Dendritic cell treated with granulocyte-macrophage colony-stimulating factor and Interleukin-4, amounts not matched to agents 40 ng/mL and 50 ng/mL, for 4 days (primary cell): Measurements from ENCODE around the gene ANKRD9.

ENCODE experiments used
- H3K27ac Mint-ChIP-seq: one replicate; pipeline ENCODE4 v1.8.0; 2022; ENCODE audit warnings: mild to moderate bottlenecking, mixed read lengths
- H3K27me3 Mint-ChIP-seq: one replicate; pipeline ENCODE4 v1.8.0; 2022; ENCODE audit warnings: mild to moderate bottlenecking, mixed read lengths
- H3K36me3 Mint-ChIP-seq: one replicate; pipeline ENCODE4 v1.8.0; 2022; ENCODE audit warnings: low read depth, mixed read lengths
- H3K4me1 Mint-ChIP-seq: one replicate; pipeline ENCODE4 v1.8.0; 2022; ENCODE audit warnings: low read depth, mixed read lengths
- H3K4me3 Mint-ChIP-seq: one replicate; pipeline ENCODE4 v1.8.0; 2022; ENCODE audit warnings: mild to moderate bottlenecking, moderate library complexity, mixed read lengths
- H3K9me3 Mint-ChIP-seq: one replicate; pipeline ENCODE4 v1.8.0; 2022; ENCODE audit warnings: mixed read lengths
- intact Hi-C: fragments of 100-400 bp; cut with micrococcal nuclease; formaldehyde crosslinking; loops from one replicate; pipeline ENCODE4 v1.15.0; 2022

Gene ANKRD9

GRCh38 chr14:102491786-102492530 is 17.6 kb downstream of the ANKRD9 start:
- Mint-ChIP-seq H3K4me3 (no peak overlapping the region), H3K27me3 (no peaks in the 10 kb centered on the region), H3K36me3 (peaks cover 30% of the 10 kb centered on the region), H3K27ac (no peak overlapping the region), H3K9me3 (no peaks in the 10 kb centered on the region), H3K4me1 (no peaks in the 10 kb centered on the region)
- intact Hi-C loops: no loop called here

DNA sequence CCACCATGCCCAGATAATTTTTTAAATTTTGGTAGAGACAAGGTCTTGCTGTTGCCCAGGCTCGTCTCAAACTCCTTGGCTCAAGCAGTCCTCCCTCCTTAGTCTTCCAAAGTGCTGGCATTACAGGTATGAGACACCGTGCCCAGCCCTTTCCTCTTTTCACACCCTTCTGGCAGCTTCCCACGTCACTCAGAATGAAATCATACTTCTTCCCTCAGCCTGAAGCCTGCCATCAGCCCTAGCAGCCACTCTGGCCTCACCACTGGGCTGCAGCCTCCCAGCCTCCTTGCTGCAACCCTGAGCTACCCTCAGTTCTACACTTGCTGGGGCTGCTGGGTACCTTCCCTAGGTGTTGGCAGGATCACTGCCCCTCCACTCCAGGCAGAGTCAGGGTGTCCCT is 18.2 kb downstream of the ANKRD9 start:
- Mint-ChIP-seq H3K36me3 (peaks cover 30% of the 10 kb centered on the region), H3K4me3 (no peak overlapping the region), H3K4me1 (no peaks in the 10 kb centered on the region), H3K9me3 (no peaks in the 10 kb centered on the region), H3K27ac (no peak overlapping the region), H3K27me3 (no peaks in the 10 kb centered on the region)
- intact Hi-C loops: no loop called here

GRCh38 chr14:102490456-102490855 is 19.1 kb downstream of the ANKRD9 start:
- H3K9me3 Mint-ChIP-seq: no peaks in the 10 kb centered on the region
- peaks cover 29% of the 10 kb centered on the region for H3K36me3 Mint-ChIP-seq
- no peaks in the 10 kb centered on the region for H3K27me3 Mint-ChIP-seq
- no peak overlapping the region for H3K4me3 Mint-ChIP-seq
- H3K27ac Mint-ChIP-seq: no peak overlapping the region
- intact Hi-C loops: no loop called here
- H3K4me1 Mint-ChIP-seq: no peaks in the 10 kb centered on the region

DNA sequence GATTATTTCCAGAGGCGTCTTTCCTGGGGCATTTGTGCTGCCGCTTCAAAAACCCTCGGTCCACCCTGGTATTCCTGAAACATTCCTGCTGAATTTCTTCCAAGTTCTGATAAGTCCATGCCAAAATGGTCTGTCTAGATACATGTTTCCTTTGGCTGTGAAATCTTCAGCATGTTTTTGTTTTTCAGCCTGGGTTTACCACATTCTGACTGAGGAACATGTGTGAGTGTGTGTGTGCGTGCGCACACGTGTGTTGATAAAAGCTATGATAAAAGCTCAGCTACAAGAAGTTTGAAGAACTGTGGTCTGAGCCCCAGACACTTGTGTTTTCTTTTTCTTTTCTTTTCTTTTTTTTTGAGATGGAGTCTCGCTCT is 22.4 kb downstream of the ANKRD9 start:
- no peaks in the 10 kb centered on the region for H3K27me3 Mint-ChIP-seq
- intact Hi-C loops: no loop called here

DNA sequence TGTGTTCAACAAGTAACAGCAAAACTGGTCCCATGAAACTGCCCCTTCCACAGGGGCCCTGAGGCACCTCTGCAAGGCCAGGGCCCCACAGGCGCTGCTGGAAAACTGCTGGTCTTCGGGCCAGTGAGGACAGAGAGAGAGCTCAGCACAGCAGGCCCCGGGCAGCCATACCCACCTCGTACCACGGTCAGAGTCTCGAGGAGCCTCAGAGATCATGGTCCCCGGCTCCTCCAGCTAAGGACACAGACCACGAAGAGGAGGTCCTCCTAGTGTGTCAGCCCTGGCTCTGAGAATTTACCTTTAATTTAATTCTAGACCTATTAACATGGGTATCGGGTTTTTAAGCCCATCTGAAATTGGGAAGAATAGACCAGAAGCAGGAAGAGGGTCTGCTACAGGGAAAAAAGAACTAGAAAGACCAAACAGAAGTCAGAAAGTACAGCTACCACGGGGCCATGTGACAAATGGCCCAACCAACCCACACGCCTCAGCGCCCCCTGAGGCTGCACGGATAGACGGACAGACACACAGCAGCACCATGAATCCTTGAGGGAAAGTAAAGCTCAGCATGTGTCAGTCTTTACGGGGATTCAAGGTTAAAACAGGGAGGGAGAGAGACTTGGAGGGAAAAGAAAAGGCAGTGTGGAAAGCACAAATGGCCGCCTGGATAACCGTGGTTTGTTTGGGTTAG is 22.9 kb downstream of the ANKRD9 start:
- intact Hi-C loops: no loop called here
- no peak overlapping the region for H3K27ac Mint-ChIP-seq
- H3K27me3 Mint-ChIP-seq: no peaks in the 10 kb centered on the region
- H3K4me3 Mint-ChIP-seq: no peak overlapping the region
- peaks cover 8% of the 10 kb centered on the region for H3K9me3 Mint-ChIP-seq
- peaks cover 36% of the 10 kb centered on the region for H3K36me3 Mint-ChIP-seq
- no peaks in the 10 kb centered on the region for H3K4me1 Mint-ChIP-seq

More for the DNA sequence above, 22.4 kb downstream of the ANKRD9 start:
- Mint-ChIP-seq H3K4me3 (no peak overlapping the region), H3K27ac (no peak overlapping the region), H3K36me3 (peaks cover 34% of the 10 kb centered on the region), H3K4me1 (no peaks in the 10 kb centered on the region), H3K9me3 (peaks cover 6% of the 10 kb centered on the region)

DNA sequence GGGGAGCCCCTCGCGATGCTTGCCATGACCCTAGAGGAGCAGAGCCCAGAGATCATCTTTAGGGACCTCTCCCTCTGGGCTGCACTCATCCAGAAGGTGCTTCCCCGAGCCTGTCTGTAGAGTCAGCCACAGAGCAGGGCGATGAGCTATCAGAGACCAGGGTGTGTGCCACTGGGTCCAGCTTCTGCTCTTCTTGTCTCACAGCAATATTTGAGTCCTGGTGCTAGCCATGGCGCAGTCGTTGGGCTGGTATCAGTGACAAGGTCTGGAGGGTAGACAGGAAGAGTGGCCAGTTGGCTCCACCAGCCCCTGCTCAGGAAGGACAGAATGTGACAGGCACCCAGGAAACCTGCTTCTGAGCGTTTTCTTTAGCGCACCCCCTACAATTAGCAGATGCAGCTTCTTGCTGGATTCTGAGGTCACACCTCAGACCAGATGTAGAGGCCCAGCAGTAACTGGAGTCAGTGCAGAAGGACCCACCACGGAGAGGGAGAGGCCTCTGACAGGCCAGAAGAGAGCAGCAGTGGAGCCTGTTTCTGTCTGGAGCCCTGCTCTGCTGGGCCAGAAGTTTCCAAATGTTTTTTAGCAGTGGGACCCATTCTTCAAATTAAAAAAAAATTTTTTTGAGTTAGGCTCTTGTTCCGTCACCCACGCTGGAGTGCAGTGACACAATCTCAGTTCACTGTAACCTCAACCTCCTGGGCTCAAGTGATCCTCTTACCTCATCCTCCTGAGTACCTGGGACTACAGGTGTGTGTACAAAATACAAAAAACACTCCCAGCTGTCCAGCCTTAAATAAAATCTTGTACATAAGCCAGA is 23.7 kb downstream of the ANKRD9 start:
- H3K4me1 Mint-ChIP-seq: no peaks in the 10 kb centered on the region
- no peak overlapping the region for H3K27ac Mint-ChIP-seq
- H3K36me3 Mint-ChIP-seq: peaks cover 36% of the 10 kb centered on the region
- H3K4me3 Mint-ChIP-seq: no peak overlapping the region
- no peaks in the 10 kb centered on the region for H3K27me3 Mint-ChIP-seq
- peaks cover 8% of the 10 kb centered on the region for H3K9me3 Mint-ChIP-seq
- intact Hi-C loops: no loop called here

DNA sequence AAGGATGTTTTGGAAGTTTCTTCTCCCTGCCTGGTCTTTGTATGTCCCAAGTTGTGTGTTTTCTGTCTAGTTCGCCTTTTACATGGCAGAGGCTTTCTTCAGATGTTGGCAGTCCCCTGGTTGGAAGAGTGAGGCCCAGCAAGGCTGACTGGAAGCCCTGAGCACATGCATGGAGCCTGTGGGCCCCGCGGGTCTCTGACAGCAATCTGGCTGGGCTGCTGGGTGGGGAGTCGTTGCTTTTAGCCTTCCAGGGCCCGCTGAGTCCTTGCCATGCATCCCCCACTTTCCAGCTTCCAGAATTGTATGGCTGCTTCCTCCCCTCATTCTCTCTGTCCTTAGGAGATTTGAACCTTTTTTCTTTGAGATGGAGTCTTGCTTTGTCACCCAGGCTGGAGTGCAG is 25.3 kb downstream of the ANKRD9 start:
- Mint-ChIP-seq H3K36me3 (peaks cover 28% of the 10 kb centered on the region), H3K4me3 (no peak overlapping the region), H3K27me3 (no peaks in the 10 kb centered on the region), H3K9me3 (peaks cover 8% of the 10 kb centered on the region), H3K27ac (no peak overlapping the region), H3K4me1 (peaks cover 5% of the 10 kb centered on the region)
- intact Hi-C loops: no loop called here

DNA sequence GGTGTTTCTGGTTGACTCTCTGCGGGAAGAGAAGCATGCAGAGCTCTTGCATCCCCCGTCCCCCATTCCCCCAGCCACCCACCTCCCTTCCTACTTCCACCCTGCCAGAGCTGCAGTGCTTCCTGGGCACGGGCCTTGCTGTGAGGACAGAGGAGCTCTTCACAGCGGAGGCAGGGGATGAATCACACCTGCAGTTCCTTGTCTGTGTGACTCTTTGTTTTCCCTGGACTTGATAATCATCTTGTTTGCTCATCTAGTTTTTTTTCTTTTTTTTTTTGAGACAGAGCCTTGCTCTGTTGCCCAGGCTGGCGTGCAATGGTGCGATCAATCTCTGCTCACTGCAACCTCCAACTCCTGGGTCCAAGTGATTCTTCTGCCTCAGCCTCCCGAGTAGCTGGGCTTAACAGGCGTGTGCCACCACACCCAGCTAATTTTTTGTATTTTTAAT is 27.8 kb downstream of the ANKRD9 start:
- intact Hi-C loops: no loop called here
- Mint-ChIP-seq H3K4me1 (peaks cover 10% of the 10 kb centered on the region), H3K9me3 (peaks cover 8% of the 10 kb centered on the region), H3K36me3 (peaks cover 26% of the 10 kb centered on the region), H3K27ac (no peak overlapping the region), H3K27me3 (no peaks in the 10 kb centered on the region), H3K4me3 (no peak overlapping the region)

GRCh38 chr14:102481371-102481770 is 28.2 kb downstream of the ANKRD9 start:
- Mint-ChIP-seq H3K4me1 (peaks cover 10% of the 10 kb centered on the region), H3K27ac (no peak overlapping the region), H3K4me3 (no peak overlapping the region), H3K27me3 (no peaks in the 10 kb centered on the region), H3K36me3 (peaks cover 24% of the 10 kb centered on the region), H3K9me3 (peaks cover 8% of the 10 kb centered on the region)
- intact Hi-C loops: no loop called here

DNA sequence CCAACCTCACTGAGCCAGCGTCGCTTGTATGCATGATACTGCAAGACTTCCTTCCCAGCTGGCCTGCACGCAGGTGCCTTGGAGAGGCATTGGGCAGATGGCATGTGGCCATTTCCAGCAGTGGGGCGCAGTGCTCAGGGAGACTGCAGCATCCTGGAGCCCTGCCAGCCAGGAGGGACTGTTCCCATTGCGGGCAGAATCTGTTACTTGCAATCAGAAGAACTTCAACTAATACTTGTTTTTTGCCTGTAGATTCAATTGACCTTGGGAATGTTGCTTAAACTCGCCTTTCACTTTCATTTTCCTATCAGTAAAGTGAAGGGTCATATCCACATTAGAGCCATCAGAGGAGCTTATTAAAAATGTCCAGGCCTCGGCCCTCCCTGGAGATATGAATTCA is 29.8 kb downstream of the ANKRD9 start:
- Mint-ChIP-seq H3K4me1 (peaks cover 10% of the 10 kb centered on the region), H3K27me3 (no peaks in the 10 kb centered on the region), H3K4me3 (no peak overlapping the region), H3K36me3 (peaks cover 33% of the 10 kb centered on the region), H3K27ac (no peak overlapping the region), H3K9me3 (peaks cover 8% of the 10 kb centered on the region)
- intact Hi-C loops: no loop called here

DNA sequence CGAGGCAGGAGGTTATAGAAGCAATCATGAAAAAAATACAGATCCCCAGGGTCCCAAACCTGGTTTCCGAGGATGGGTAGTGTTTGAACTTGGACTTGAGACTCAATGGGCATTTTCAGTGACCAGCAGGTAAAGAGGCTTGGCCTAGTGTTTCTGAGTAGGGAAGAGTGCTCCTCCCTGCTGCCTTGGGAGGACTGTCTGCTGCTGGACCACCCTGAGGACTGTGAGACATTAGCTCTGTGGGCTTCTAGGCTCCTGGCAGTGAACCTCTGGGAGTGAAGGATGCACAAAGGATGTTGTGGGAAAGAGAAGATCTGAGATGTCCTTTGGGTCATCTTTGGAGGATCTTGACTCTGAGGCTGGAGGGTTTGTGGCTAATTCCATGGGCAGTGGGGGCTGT is 30.5 kb downstream of the ANKRD9 start:
- Mint-ChIP-seq H3K4me3 (no peak overlapping the region), H3K9me3 (peaks cover 8% of the 10 kb centered on the region), H3K36me3 (peaks cover 34% of the 10 kb centered on the region), H3K27ac (no peak overlapping the region), H3K4me1 (peaks cover 10% of the 10 kb centered on the region), H3K27me3 (no peaks in the 10 kb centered on the region)
- intact Hi-C loops: no loop called here

- intact Hi-C loops: no loop called here
- Mint-ChIP-seq H3K9me3 (no peaks in the 10 kb centered on the region), H3K27me3 (no peaks in the 10 kb centered on the region), H3K27ac (no peak overlapping the region), H3K36me3 (peaks cover 48% of the 10 kb centered on the region), H3K4me3 (no peak overlapping the region), H3K4me1 (peaks cover 10% of the 10 kb centered on the region)
Observed at GRCh38 chr14:102474934-102475333, 34.6 kb downstream of the ANKRD9 start.

GRCh38 chr14:102473559-102473958 is 36.0 kb downstream of the ANKRD9 start:
- intact Hi-C loops: no loop called here
- Mint-ChIP-seq H3K4me1 (no peaks in the 10 kb centered on the region), H3K27me3 (no peaks in the 10 kb centered on the region), H3K9me3 (no peaks in the 10 kb centered on the region), H3K36me3 (peaks cover 62% of the 10 kb centered on the region), H3K4me3 (no peak overlapping the region), H3K27ac (no peak overlapping the region)

DNA sequence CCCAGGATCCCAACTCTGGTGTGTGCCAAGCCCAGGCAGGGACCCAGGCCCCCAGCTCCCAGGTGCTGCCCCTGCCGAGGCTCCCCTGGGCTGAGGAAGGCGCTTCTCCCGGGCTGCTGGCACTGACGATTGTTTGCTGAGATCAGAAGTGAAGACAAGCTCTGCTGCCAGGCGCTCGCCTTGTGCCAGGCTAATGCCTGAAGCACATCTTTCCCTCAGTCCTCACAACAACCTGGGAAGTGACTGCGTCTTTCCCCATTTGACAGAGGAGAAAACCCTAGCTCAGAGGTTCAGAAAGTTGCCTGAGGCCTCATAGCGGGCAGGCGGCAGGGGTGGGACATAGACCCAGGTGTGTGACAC is 36.8 kb downstream of the ANKRD9 start:
- Mint-ChIP-seq H3K36me3 (peaks cover 69% of the 10 kb centered on the region), H3K4me1 (no peaks in the 10 kb centered on the region), H3K27me3 (no peaks in the 10 kb centered on the region), H3K9me3 (no peaks in the 10 kb centered on the region), H3K4me3 (no peak overlapping the region), H3K27ac (no peak overlapping the region)
- intact Hi-C loops: no loop called here
